ENCODE measurements around the gene SLC8A2. TPM values are rescaled to one million over a fixed set of nuclear protein-coding genes. Genes with fewer than 3 reads are reported as not detected.
A peak's percentile ranks its signal among the peaks of the same experiment; 100 is the strongest.

SLC8A2 gene
- total and polyA plus RNA-seq, 8 donors = 0.06 to 0.34 (median 0.20) TPM; not detected in 1

GRCh38 chr19:47432091-47432490, 39.6 kb downstream of the SLC8A2 start:
- intact Hi-C loops (cut with DNase I) = loop anchor here in 1 of 2 donors (10.0 kb wide), 1 partner anchor 273 kb away; no protein-coding TSS in a partner anchor
- H3K36me3 ChIP-seq = no peaks in the 10 kb centered on the region
- H3K4me3 ChIP-seq = no peak overlapping the region
- H3K4me1 ChIP-seq = peaks cover 14 to 30% of the 10 kb centered on the region in 2 donors
- H3K9me3 ChIP-seq = no peaks in the 10 kb centered on the region
- DNase-seq = no peak
- ATAC-seq = no peak
- H3K27ac ChIP-seq = no peak overlapping the region
- no peak for TF ChIP-seq CTCF (IDR thresholded peaks at IDR 0.05)
- H3K27me3 ChIP-seq = peaks cover 20 to 100% of the 10 kb centered on the region in 2 donors

GRCh38 chr19:47430041-47430802, 41.5 kb downstream of the SLC8A2 start:
- peak; percentile 51 for ATAC-seq
- H3K4me3 ChIP-seq = no peak overlapping the region
- H3K9me3 ChIP-seq = no peaks in the 10 kb centered on the region
- no peak overlapping the region for H3K27ac ChIP-seq
- no peaks in the 10 kb centered on the region for H3K36me3 ChIP-seq
- intact Hi-C loops (cut with DNase I) = loop anchor here in 1 of 2 donors (10.0 kb wide), 1 partner anchor 275 kb away; no protein-coding TSS in a partner anchor
- DNase-seq = peak in 2 of 4 donors; percentile 48 to 51
- peaks cover 20 to 100% of the 10 kb centered on the region in 2 donors for H3K27me3 ChIP-seq
- peak; percentile 33 to 43 for TF ChIP-seq CTCF (IDR thresholded peaks at IDR 0.05)
- peaks cover 14 to 27% of the 10 kb centered on the region in 2 donors for H3K4me1 ChIP-seq

GRCh38 chr19:47429140-47429793, 42.4 kb downstream of the SLC8A2 start:
- DNase-seq (no peak), ATAC-seq (no peak)
- no peaks in the 10 kb centered on the region for H3K9me3 ChIP-seq
- H3K27ac ChIP-seq = no peak overlapping the region
- H3K4me1 ChIP-seq = peaks cover 14 to 27% of the 10 kb centered on the region in 2 donors
- H3K27me3 ChIP-seq = peaks cover 20 to 100% of the 10 kb centered on the region in 2 donors
- TF ChIP-seq CTCF (IDR thresholded peaks at IDR 0.05) = no peak
- no peak overlapping the region for H3K4me3 ChIP-seq
- intact Hi-C loops (cut with DNase I) = no loop called here
- H3K36me3 ChIP-seq = no peaks in the 10 kb centered on the region

- DNase-seq = peak in 2 of 4 donors; percentile 79 to 88
- Histone ChIP-seq H3K27me3 (peaks cover 27 to 100% of the 10 kb centered on the region in 2 donors), H3K27ac (no peak overlapping the region), H3K9me3 (no peaks in the 10 kb centered on the region), H3K4me3 (no peak overlapping the region), H3K4me1 (peaks cover 14 to 27% of the 10 kb centered on the region in 2 donors), H3K36me3 (no peaks in the 10 kb centered on the region)
- intact Hi-C loops (cut with DNase I) = no loop called here
- ATAC-seq = peak; percentile 87
- TF ChIP-seq CTCF (IDR thresholded peaks at IDR 0.05) = no peak
These were observed 43.4 kb downstream of the SLC8A2 start for GRCh38 chr19:47428177-47428894.
